CD4-positive, alpha-beta T cell treated with Interleukin-12 subunit alpha and Interleukin-12 subunit beta, for 1 hour (primary cell): ENCODE measurements around the gene ATP2B2.
A peak's percentile ranks its signal among the peaks of the same experiment; 100 is the strongest.

Experiments
- DNase-seq: peaks from one replicate; pipeline ENCODE4 v3.0.0-alpha.2; 2020

ATP2B2 gene

GRCh38 chr3:10447110-10447509 is 58.3 kb downstream of the ATP2B2 start:
- no peak for DNase-seq

- DNase-seq, result no peak
Observed at GRCh38 chr3:10445561-10446175, 59.7 kb downstream of the ATP2B2 start.

DNA sequence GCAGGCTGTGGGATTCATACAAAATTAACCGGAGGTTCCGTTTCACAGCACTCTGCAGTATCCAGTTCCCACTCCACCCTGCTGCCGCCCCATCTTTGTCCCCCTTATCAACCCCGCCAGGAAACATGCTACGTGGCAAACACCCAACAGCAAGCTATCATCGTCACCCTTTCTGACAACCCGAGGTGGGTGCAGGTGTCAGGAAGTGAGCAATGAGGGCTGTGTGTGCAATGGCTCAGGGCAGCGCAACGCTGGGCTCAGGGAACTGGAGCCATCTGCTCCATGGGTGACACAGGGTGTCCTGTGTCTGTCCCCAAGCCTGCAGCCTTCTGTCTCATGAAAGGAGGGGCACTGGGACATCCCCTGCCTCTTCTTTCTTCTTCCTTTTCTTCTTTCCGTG is 60.9 kb downstream of the ATP2B2 start:
- no peak for DNase-seq

GRCh38 chr3:10444110-10444429 is 61.3 kb downstream of the ATP2B2 start:
- no peak for DNase-seq

DNA sequence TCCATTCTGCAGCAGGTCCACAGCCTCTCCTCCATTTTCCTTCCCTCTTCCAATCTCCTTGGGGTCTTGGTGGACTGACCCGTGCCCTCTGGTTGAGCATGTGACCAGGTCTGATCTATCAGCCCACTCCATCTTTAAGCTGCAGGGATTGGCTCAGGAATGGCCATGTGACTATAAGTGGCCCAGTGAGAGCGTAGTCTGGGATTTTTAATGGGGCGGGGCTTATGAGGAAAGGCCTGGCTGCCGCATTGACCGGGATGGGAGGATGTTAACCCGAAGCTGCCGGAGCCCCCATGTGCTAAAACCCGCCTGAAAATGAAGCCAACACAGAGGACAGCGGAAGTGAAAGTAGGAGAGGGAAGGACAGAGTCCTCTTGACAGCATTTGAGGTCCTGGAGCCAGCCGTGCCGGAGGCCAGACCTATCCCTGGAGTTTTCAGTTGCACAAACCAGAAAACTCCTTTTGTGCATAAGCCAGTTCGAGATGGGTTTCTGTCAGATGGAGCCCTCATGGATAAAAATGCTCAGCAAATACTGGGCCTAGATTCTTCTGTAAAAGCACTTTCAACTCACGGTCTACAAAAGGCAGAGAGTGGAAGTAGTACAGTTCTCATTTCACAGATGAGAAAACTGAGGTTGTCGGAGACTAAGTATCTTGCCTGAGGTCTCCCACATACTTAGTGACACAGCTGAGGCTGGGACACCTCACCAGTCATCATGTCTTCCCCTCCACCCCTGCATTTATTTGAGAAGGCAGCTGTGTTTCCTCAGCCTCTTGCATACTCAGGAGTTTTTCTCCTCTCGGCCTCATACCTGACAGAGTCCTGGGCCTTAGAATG is 61.9 kb downstream of the ATP2B2 start:
- no peak for DNase-seq

- no peak for DNase-seq
Observed at GRCh38 chr3:10442151-10442795, 63.1 kb downstream of the ATP2B2 start.

- no peak for DNase-seq
Observed at GRCh38 chr3:10440684-10441083, 64.7 kb downstream of the ATP2B2 start.

GRCh38 chr3:10438902-10439610 is 66.3 kb downstream of the ATP2B2 start:
- no peak for DNase-seq

DNA sequence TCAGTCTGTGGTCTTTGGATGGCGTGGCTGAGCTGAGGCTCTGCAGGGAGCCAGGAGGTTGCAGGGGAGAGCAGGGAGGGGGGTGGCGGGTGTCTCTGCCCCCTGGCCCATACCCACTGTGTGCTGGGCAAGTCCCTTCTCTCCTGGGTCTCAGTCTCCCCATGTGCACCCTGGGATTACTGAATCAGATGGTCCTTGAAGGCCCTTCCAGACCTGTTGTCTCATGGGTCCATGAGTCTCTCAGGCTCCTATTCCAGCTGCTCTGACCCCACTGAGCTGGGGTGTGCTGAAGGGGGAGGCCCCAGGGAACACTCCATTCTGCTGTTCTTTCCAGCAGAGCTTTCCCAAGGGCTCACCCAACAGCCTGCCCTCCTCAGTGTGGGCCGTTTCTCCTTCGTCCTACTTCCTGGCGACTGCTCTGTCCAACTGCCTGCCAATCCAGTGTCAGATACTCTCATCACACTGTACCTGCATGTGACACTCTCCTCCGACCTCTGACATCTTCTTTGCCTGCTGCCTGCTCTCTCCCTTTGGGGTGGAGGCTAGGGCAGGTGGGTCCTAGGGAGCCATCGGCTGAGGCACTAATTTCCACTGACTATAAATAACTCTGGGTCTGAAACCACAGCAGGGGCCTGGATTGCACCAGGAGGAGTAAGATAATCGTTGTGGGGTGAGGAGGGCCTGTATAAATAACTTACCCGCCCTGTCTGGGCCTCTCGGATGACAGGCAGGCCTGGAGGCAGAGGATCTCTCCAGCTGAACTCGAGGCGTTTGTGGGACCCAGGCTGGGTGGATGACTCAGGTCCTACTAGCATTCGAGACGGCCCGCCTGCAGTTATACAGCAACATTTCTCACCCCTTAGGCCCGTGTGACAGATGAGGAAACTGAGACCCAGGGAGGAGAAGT is 67.1 kb downstream of the ATP2B2 start:
- no peak for DNase-seq

DNA sequence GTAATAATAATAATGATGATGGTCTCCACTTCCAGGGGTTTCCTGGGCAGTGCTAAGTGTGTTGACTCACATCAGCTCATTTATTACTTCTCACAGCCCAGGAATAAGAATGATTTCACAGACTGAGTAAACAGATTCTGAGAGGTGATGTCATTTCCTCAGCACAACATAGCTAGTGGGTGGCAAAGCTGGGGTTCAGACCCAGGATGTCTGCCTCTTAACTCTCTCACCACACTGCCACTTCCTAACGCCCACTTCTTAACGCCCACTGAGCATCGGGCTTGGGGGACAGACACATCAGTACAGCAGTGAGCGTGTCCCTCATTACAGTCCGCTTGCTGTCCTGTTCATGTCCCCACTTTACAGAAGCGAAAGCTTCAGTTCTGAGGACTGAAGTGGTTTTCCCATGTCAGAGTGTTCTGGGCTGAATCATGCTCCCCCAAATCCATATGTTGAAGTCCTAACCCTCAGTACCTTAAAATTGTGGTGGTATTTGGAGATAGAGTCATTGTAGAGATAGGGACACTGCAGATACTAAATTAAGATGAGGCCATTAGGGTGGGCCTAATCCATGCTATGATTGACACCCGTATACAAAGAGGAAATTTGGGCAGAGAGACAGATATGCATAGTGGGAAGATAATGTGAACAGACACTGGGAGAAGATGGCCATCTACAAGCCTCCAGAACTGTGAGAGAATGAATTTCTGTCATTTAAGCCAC is 68.0 kb downstream of the ATP2B2 start:
- peak; percentile 78 for DNase-seq

DNA sequence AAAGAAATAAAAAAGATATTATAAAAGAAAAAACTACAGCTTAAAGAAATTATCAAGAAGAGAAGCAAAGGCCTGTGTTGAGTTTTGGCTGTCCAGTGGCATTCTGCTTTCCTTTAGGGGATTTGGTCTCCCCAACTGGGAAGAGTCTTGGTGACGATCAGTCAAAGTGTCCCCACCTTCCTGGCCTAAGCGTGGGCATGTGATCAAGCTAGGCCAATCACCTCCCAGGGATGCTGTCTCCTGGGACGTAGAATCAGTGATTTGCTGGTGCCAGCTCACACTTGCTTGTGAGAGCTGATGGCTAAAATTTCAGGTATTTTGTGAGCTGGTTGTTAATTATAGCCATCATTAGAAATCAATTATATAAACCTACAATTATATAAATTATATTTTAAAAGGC is 69.5 kb downstream of the ATP2B2 start:
- no peak for DNase-seq

DNA sequence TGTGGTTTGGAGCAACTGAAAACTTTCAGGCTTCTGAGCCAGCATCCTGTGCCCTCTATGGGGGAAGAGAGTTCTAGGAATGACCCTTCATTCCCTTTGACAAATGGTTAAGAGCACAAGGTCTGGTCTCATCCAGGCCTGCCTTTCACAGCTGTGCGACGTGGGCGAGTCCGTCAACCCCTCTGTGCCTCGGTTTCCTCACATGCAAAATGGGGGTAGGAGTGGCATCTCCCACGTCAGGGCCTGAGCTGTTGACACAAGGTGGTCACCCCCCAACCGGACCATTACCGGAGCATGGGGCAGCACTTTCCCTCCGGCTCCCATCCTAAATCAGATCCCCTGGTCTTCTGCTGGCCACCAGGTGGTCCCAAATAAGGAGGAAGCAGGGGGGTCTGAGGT is 70.4 kb downstream of the ATP2B2 start:
- DNase-seq, result no peak

GRCh38 chr3:10434144-10434937 is 71.0 kb downstream of the ATP2B2 start:
- DNase-seq, result no peak

DNA sequence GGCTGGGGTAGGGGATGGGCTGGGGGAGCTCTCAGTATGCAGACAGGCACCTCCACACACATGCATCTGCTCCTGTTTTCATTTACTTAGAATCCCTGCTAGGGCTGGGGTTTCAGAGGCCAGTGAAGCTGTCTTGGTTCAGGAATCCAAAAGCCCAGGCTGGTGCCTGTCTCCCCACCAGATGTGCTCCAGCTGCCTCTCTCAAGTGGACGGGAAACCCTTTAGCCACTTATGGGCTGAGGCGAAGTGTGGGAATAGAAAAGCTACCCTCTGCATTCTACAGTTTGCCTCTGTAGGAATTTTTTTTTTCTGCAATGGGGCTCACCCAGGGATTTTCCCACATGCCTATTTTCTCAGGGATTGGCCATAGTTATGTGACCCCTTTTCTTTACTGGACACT is 72.5 kb downstream of the ATP2B2 start:
- DNase-seq, result no peak

DNA sequence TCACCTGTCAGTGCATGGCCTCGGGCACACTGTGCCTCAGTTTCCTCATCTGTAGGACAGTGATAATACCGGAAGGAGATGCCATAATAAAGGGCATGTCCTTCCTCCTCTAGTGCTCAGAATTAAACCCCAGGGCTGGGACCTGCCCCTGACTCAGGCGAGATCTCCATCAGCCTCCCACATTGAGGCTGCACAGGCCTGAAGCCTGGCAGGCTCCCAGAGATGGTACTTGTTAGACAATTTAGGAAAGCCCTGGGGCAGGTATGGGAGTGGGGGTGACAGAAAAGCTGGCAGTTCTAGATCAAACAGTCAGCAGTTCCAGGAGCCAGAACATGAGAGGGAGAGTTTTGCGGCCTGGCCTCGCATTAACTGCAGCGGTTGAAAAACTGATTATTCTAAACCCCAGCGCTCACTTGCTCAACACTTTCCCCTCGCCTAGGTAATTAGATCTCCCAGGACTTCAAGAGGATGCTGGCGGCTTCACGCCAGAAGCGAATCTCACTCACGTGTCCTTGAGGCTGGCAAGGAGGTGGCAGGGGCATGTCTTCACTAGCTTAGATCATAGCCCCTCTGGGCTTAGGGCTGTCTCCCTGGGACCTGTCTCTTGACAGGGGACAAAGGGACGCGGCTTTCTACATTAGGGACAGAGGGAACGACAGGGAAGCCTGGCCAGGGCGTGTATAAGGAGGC is 73.1 kb downstream of the ATP2B2 start:
- DNase-seq, result no peak

- DNase-seq, result no peak
Observed at GRCh38 chr3:10430805-10431204, 74.6 kb downstream of the ATP2B2 start.

DNA sequence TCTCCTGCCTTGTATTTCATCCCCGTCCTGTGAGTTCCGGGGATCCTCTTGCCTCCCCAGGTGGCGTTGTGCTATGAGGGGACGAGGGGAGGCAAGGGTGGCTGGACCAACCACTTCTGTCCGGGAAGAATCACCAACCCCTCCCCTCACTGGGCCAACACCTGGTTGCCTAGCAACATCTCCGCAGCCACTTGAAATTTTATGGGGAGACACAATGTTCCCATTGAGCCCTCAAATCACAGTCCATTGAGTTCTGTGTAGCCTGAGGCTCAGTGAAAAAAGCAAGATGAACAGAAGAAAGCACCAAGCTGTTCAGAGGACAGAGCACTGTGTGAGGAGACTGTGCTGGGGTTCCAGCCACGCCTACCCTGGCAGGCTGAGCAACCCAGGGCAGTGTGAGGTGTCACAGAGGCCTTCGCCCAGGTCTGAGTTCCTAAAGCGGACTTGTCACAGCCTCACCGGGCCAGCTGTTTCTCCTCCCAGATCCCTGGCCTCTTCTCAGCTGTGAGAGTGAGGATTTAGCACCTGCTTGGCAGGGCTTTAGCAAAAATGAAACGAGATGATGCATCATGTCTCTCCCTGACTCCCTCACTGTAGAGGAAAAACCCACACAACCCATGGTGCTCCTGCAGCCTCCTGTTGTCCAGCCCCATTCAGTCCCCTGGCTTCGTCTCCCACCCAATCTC is 76.8 kb downstream of the ATP2B2 start:
- DNase-seq, result no peak

DNA sequence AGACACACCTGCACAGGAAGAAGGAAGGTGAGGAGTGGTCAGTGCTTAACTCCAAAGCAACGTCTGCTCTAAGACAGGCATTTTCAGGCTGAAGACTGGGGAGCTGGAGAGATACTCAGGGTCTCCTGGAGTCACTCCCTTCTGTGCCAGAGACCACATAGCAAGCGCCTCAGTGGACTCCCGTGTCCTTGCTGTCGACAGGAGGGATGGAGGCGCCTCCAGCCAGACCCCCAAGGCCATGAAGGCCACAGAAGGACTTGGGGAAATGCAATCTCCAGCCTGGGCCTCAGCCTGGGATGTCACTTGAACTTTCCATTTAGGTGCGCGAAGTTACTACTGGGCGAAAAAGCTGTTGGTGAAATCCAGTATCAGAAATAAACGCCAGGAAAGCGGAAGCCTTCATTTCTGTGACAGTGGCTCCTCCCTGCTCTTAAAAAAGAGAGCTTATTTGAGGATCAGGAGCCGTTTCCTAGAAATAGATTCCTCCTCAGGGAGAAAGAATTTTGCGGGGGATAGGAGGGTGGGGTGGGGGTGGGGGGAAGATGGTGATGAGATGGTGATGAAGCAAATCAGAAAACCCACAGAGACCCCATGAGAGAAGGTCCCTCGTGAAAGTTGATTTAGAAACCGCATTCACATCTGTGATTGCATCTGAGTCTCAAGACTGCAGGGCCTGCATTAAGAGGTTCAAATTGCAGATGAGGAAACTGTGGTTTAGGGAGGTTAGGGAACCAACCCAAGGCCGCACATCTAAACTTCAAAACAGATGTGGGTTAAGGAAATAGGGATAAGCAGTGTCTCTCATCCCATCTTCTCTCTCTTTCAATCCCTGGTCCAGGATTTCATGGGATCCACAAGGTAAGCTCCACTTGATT is 78.8 kb downstream of the ATP2B2 start:
- DNase-seq, result no peak
